ENCODE results near the gene CYP2C9. TPM values are rescaled to one million over a fixed set of nuclear protein-coding genes. Genes with fewer than 3 reads are reported as not detected.

Gene CYP2C9
- total and polyA plus RNA-seq, 4 donors: 4.3 to 1,789 (median 1,299) TPM

DNA sequence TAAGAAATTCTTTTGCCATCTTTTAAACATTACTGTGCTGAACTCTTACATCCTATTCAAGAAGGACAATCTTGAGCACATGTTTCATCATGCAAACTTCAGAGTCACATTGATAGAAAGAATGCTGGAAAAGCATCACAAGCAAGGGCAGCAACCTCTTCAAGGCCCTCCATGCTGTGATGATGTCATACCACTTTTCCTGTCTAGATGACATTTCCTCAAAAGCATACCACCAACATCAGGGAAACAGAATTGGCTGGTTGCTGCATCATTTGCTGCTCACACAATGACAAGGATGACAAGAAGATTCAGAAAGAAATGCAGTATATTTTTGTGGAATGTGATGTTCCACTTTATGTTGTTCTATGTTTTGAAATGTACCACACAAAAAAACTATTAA, 93.2 kb downstream of the CYP2C9 start:
- H3K27me3 ChIP-seq (ENCODE audit: control insufficient read depth in 4 of 4, insufficient read depth in 4 of 4, low read length in 3 of 4): no peaks in the 10 kb centered on the region
- TF ChIP-seq JUND (IDR thresholded peaks at IDR 0.05): no peak
- no peak for TF ChIP-seq EGR1 (IDR thresholded peaks at IDR 0.05; ENCODE audit: low read depth in 2 of 2)
- TF ChIP-seq HNF4G (IDR thresholded peaks at IDR 0.05): no peak
- TF ChIP-seq, protein P1, sequence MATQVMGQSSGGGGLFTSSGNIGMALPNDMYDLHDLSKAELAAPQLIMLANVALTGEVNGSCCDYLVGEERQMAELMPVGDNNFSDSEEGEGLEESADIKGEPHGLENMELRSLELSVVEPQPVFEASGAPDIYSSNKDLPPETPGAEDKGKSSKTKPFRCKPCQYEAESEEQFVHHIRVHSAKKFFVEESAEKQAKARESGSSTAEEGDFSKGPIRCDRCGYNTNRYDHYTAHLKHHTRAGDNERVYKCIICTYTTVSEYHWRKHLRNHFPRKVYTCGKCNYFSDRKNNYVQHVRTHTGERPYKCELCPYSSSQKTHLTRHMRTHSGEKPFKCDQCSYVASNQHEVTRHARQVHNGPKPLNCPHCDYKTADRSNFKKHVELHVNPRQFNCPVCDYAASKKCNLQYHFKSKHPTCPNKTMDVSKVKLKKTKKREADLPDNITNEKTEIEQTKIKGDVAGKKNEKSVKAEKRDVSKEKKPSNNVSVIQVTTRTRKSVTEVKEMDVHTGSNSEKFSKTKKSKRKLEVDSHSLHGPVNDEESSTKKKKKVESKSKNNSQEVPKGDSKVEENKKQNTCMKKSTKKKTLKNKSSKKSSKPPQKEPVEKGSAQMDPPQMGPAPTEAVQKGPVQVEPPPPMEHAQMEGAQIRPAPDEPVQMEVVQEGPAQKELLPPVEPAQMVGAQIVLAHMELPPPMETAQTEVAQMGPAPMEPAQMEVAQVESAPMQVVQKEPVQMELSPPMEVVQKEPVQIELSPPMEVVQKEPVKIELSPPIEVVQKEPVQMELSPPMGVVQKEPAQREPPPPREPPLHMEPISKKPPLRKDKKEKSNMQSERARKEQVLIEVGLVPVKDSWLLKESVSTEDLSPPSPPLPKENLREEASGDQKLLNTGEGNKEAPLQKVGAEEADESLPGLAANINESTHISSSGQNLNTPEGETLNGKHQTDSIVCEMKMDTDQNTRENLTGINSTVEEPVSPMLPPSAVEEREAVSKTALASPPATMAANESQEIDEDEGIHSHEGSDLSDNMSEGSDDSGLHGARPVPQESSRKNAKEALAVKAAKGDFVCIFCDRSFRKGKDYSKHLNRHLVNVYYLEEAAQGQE (IDR thresholded peaks at IDR 0.05): no peak
- TF ChIP-seq, protein P2, sequence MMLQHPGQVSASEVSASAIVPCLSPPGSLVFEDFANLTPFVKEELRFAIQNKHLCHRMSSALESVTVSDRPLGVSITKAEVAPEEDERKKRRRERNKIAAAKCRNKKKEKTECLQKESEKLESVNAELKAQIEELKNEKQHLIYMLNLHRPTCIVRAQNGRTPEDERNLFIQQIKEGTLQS (IDR thresholded peaks at IDR 0.05): no peak
- TF ChIP-seq, protein P3, sequence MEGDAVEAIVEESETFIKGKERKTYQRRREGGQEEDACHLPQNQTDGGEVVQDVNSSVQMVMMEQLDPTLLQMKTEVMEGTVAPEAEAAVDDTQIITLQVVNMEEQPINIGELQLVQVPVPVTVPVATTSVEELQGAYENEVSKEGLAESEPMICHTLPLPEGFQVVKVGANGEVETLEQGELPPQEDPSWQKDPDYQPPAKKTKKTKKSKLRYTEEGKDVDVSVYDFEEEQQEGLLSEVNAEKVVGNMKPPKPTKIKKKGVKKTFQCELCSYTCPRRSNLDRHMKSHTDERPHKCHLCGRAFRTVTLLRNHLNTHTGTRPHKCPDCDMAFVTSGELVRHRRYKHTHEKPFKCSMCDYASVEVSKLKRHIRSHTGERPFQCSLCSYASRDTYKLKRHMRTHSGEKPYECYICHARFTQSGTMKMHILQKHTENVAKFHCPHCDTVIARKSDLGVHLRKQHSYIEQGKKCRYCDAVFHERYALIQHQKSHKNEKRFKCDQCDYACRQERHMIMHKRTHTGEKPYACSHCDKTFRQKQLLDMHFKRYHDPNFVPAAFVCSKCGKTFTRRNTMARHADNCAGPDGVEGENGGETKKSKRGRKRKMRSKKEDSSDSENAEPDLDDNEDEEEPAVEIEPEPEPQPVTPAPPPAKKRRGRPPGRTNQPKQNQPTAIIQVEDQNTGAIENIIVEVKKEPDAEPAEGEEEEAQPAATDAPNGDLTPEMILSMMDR (IDR thresholded peaks at IDR 0.05; ENCODE audit: low read depth, low read length, missing input control): no peak
- TF ChIP-seq NR2F2 (IDR thresholded peaks at IDR 0.05): no peak
- no peak for TF ChIP-seq TAF1 (conservative IDR thresholded peaks at IDR 0.05)
- TF ChIP-seq YY1 (IDR thresholded peaks at IDR 0.05): no peak
- TF ChIP-seq RXRA (IDR thresholded peaks at IDR 0.05): no peak
- TF ChIP-seq RAD21 (IDR thresholded peaks at IDR 0.05): no peak
- TF ChIP-seq, protein P4, sequence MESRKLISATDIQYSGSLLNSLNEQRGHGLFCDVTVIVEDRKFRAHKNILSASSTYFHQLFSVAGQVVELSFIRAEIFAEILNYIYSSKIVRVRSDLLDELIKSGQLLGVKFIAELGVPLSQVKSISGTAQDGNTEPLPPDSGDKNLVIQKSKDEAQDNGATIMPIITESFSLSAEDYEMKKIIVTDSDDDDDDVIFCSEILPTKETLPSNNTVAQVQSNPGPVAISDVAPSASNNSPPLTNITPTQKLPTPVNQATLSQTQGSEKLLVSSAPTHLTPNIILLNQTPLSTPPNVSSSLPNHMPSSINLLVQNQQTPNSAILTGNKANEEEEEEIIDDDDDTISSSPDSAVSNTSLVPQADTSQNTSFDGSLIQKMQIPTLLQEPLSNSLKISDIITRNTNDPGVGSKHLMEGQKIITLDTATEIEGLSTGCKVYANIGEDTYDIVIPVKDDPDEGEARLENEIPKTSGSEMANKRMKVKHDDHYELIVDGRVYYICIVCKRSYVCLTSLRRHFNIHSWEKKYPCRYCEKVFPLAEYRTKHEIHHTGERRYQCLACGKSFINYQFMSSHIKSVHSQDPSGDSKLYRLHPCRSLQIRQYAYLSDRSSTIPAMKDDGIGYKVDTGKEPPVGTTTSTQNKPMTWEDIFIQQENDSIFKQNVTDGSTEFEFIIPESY (IDR thresholded peaks at IDR 0.05): no peak
- TF ChIP-seq GABPA (IDR thresholded peaks at IDR 0.05 in 1 of 2, conservative IDR thresholded peaks at IDR 0.05 in 1 of 2): no peak
- TF ChIP-seq, protein P5, sequence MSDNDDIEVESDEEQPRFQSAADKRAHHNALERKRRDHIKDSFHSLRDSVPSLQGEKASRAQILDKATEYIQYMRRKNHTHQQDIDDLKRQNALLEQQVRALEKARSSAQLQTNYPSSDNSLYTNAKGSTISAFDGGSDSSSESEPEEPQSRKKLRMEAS (IDR thresholded peaks at IDR 0.05): no peak
- TF ChIP-seq HNF4A (conservative IDR thresholded peaks at IDR 0.05): no peak
- no peak for TF ChIP-seq FOXA2 (IDR thresholded peaks at IDR 0.05)
- no peak for TF ChIP-seq FOXA1 (IDR thresholded peaks at IDR 0.05)
- no peak for TF ChIP-seq SP1 (IDR thresholded peaks at IDR 0.05)
- no peak overlapping the region for H3K27ac ChIP-seq (ENCODE audit: low read depth in 1 of 2, low read length in 2 of 2)
- H3K9ac ChIP-seq (ENCODE audit: low read depth in 1 of 2, low read length in 2 of 2): no peak overlapping the region
- H3K36me3 ChIP-seq (ENCODE audit: control insufficient read depth in 4 of 4, insufficient read depth in 3 of 4, low read depth in 1 of 4, low read length in 3 of 4): peaks cover 0 to 1% (median under 1%) of the 10 kb centered on the region in 4 donors
- no peak overlapping the region for H3K4me3 ChIP-seq (ENCODE audit: low read depth in 1 of 3, low read length in 3 of 3)
- no peaks in the 10 kb centered on the region for H3K4me1 ChIP-seq (ENCODE audit: control insufficient read depth in 4 of 4, insufficient read depth in 4 of 4, low read length in 3 of 4)
- DNase-seq (ENCODE audit: low spot score): no peak
- no peaks in the 10 kb centered on the region for H3K9me3 ChIP-seq (ENCODE audit: control insufficient read depth in 4 of 4, low read length in 3 of 4)
